ENCODE results near the gene JAG2.

Gene JAG2

DNA sequence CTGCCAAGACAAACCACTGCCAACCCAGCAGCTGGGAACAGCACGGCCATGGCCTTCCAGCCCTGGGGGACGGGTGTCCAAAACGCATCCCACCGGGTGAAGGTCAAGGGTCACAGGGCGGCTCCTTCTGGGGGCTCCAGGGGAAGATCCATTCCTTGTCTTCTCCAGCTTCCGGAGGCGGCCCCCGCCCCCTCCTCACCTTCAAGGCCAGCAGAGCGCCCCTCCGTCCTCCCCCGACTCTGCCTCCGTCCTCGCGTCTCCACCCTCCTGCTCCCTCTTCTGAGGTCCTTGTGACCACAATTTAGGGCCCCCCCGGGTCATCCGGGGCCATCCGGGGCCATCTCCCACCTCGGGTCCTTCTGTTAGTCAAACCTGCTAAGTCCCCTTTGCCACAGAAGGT is 16.4 kb upstream of the JAG2 start:
- Mint-ChIP-seq H3K27ac (no peak overlapping the region), H3K27me3 (ENCODE audit: low read depth) (peaks cover 15% of the 10 kb centered on the region), H3K9me3 (peaks cover 5% of the 10 kb centered on the region), H3K36me3 (ENCODE audit: low read depth) (no peaks in the 10 kb centered on the region), H3K4me1 (peaks cover 9% of the 10 kb centered on the region), H3K4me3 (no peak overlapping the region)
- TF ChIP-seq, protein P1, sequence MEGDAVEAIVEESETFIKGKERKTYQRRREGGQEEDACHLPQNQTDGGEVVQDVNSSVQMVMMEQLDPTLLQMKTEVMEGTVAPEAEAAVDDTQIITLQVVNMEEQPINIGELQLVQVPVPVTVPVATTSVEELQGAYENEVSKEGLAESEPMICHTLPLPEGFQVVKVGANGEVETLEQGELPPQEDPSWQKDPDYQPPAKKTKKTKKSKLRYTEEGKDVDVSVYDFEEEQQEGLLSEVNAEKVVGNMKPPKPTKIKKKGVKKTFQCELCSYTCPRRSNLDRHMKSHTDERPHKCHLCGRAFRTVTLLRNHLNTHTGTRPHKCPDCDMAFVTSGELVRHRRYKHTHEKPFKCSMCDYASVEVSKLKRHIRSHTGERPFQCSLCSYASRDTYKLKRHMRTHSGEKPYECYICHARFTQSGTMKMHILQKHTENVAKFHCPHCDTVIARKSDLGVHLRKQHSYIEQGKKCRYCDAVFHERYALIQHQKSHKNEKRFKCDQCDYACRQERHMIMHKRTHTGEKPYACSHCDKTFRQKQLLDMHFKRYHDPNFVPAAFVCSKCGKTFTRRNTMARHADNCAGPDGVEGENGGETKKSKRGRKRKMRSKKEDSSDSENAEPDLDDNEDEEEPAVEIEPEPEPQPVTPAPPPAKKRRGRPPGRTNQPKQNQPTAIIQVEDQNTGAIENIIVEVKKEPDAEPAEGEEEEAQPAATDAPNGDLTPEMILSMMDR (IDR thresholded peaks at IDR 0.05; ENCODE audit: unreplicated experiment in 3 of 3), result no peak

DNA sequence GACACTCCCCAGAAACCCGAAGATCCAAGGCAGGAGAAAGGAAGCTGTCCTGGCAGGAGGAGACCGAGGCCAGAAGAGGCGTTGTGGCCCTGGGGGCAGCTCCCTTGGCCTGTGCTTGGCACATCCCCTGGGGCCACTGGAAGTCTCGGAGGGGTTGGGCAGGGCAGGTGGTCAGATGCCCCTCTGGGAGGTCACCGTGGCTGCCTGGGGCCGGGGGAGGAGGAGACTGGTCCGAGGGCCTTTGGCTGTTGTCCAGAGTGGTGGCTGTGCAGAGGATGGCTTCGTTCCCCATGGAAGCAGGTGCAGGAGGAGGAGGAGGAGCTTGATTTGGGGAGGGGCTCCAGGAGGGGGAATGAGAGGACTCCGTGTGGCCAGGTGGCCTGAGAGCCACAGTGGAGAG is 15.9 kb upstream of the JAG2 start:
- Mint-ChIP-seq H3K27me3 (ENCODE audit: low read depth) (peaks cover 11% of the 10 kb centered on the region), H3K4me3 (no peak overlapping the region), H3K27ac (no peak overlapping the region), H3K36me3 (ENCODE audit: low read depth) (no peaks in the 10 kb centered on the region), H3K4me1 (peaks cover 9% of the 10 kb centered on the region), H3K9me3 (peaks cover 5% of the 10 kb centered on the region)
- TF ChIP-seq, protein P1 (IDR thresholded peaks at IDR 0.05; ENCODE audit: unreplicated experiment in 3 of 3), result no peak

DNA sequence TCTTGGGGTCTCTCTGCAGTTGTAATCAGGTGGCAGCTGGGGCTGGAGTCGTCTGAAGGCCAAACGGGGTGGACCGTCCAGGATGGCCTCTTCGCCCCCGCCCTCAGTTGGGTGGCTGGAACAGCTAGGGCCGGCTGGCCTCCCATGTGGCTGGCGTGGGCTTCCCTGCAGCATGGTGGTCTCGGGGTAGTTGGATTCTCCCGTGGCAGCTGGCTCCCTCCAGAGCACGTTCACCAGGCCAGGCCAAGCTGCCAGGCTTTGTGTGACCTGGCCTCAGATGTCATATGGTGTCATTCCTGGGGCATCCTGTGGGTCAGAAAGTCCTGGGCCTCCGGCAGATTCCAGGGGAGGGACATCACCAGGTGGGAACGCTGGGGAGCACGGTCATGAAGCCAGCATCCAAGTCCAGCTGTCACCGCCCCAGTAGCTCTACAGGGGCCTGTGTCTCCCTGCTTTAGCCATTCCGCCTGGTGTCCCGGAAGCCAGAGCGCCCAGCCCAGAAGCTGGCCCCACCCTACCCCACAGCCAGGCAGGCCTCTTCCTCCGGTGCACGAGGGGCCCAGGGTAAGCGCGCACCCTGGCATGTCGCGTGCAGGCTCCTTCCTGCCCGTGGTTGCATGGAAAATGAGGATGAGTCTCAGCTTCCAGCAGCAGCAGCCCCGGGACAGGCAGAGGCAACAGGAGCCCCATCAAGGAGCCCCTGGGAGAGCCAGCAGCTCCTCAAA is 13.9 kb upstream of the JAG2 start:
- Mint-ChIP-seq H3K4me3 (peak overlapping the region; percentile 72 to 84 (median 81)), H3K27ac (peak overlapping the region in 1 of 3 experiments; percentile 39), H3K4me1 (peaks cover 9% of the 10 kb centered on the region), H3K27me3 (ENCODE audit: low read depth) (peaks cover 11% of the 10 kb centered on the region), H3K36me3 (ENCODE audit: low read depth) (no peaks in the 10 kb centered on the region), H3K9me3 (peaks cover 2% of the 10 kb centered on the region)
- TF ChIP-seq, protein P1 (IDR thresholded peaks at IDR 0.05; ENCODE audit: unreplicated experiment in 3 of 3), result no peak

DNA sequence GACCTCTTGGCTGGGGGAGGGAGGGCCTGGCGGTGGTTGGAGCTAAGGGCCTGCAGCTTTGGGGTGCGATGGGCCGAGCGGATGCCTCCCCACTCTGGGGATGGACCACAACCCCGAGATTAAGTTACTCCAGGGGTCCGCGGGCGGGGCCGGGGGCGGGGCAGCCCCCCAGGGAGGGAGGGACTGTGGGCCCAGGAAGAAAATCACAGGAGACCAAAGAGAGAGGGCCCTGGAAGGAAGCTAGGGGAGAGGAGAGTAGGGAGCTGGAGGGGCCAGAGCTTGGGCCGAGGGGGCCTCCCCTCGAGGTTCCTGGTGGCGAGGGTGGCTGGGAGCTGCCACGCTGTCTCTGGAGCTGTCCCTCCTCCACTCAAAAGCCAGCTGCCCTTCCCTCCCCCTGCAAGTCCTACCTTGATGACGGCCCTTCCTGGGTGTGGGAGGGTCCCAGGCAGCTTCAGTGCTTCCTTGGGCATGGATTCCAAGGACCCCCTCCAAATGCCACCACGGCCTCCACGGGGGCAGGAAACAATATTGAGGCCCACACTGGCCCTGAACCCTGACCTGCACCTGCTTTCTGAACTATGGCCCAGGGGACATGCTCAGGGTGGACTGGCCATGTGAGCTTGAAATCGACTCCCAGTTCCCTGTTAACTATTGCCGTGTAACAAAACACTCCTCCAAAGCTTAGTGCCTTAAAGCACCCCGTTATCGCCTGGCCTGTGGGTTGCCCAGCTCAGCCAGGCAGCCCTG is 13.1 kb upstream of the JAG2 start:
- peak overlapping the region; percentile 72 to 84 (median 81) for H3K4me3 Mint-ChIP-seq
- TF ChIP-seq, protein P1 (IDR thresholded peaks at IDR 0.05; ENCODE audit: unreplicated experiment in 3 of 3), result no peak
- no peaks in the 10 kb centered on the region for H3K9me3 Mint-ChIP-seq
- peak overlapping the region in 1 of 3 experiments; percentile 39 for H3K27ac Mint-ChIP-seq
- H3K4me1 Mint-ChIP-seq, result peaks cover 9% of the 10 kb centered on the region
- peaks cover 11% of the 10 kb centered on the region for H3K27me3 Mint-ChIP-seq (ENCODE audit: low read depth)
- H3K36me3 Mint-ChIP-seq (ENCODE audit: low read depth), result no peaks in the 10 kb centered on the region

DNA sequence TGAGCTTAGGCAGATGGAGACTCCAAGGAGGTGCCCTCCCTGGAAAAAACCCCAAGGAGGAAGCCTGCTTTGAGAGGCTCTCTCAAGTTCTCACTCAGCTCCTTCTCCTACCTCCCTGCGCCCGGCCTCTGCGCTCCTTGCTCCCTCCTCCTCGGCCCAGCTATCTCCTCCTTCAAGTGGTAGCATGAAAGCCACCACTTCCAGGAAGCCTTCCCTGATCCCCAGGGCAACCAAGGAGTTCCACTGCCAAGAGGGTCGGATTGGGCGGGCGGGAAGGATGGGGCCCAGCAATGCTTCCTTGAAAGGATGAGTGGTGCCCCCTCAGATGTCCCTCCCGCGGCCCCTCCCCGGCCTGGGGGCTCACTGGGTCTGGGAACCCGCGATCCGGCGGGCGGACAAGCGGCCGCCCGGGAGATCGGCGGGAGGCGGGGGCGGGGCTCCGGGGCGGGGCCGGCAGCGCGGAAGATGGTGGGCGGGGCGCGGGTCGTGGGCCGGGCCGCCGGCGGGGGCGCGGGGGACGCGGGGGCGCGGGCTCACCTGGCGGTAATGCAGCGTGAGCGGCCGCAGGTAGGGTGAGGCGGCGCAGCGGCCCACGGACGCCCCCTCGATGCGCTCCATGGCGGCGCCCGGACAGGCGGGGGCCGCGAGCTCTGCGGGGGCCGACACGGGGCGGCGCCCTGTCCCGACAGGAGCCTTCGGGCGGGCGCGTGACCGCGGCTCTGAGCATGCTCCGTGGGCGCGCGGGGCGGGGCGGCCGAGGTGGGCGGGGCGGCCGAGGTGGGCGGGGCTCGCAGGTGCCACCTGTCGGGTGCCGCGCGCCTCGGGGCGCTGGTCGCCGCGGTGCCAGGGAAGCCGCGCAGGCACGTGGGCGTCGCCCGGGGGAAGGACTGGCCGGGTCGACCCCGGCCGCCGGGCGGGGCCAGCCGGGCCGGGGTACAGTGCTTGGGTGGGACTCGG is 12.3 kb upstream of the JAG2 start, which contains the start of gene NUDT14:
NUDT14 (minus strand) TSS at position 721 of the 957 bp plus-strand sequence; CDS start at position 618, 103 bp downstream.
- no peaks in the 10 kb centered on the region for H3K9me3 Mint-ChIP-seq
- H3K27ac Mint-ChIP-seq, result peak within 1 kb of the TSS in 1 of 3 experiments; percentile 39
- TF ChIP-seq, protein P1 (IDR thresholded peaks at IDR 0.05; ENCODE audit: unreplicated experiment in 3 of 3), result no peak
- H3K4me3 Mint-ChIP-seq, result peak within 1 kb of the TSS; percentile 72 to 84 (median 81)
- peaks cover 11% of the 10 kb centered on the region for H3K27me3 Mint-ChIP-seq (ENCODE audit: low read depth)
- H3K36me3 Mint-ChIP-seq (ENCODE audit: low read depth), result no peaks in the 10 kb centered on the region
- peaks cover 9% of the 10 kb centered on the region for H3K4me1 Mint-ChIP-seq

All from nephron (organoid).